RWPE2 (cell line): ENCODE results near the gene PIK3R4.

Experiments used
- ATAC-seq: fragments of 200-7000 bp; cut with Tn5 transposase; 3 replicates; pipeline ENCODE4 v1.9.1; 2021; ENCODE audit warnings: low read depth
- DNase-seq: peaks from one replicate; pipeline ENCODE4 v3.0.0-alpha.2; 2020; ENCODE audit warnings: low spot score
- H3K27ac ChIP-seq: fragments of 450-650 bp; 2 replicates; pipeline ENCODE4 v1.5.1; 2017; ENCODE audit warnings: mild to moderate bottlenecking; ENCODE audit not compliant: poor library complexity, severe bottlenecking
- H3K27me3 ChIP-seq: fragments of 250-450 bp; sonication (Bioruptor Pico); 2 replicates; pipeline ENCODE4 v1.5.1; 2021; ENCODE audit warnings: mild to moderate bottlenecking, moderate library complexity; ENCODE audit not compliant: insufficient read depth, poor library complexity, severe bottlenecking
- H3K36me3 ChIP-seq: fragments of 250-450 bp; sonication (Bioruptor Pico); 2 replicates; pipeline ENCODE4 v1.5.1; 2020; ENCODE audit warnings: low read depth, mild to moderate bottlenecking, moderate library complexity
- H3K4me1 ChIP-seq: fragments of 250-450 bp; sonication (Bioruptor Pico); 2 replicates; pipeline ENCODE4 v1.5.1; 2021; ENCODE audit warnings: mild to moderate bottlenecking, moderate library complexity; ENCODE audit not compliant: insufficient read depth, poor library complexity, severe bottlenecking
- H3K4me3 ChIP-seq: fragments of 250-450 bp; sonication (Bioruptor Pico); 2 replicates; pipeline ENCODE4 v1.5.1; 2021; ENCODE audit warnings: mild to moderate bottlenecking, moderate library complexity; ENCODE audit not compliant: severe bottlenecking
- H3K9me3 ChIP-seq: fragments of 250-450 bp; sonication (Bioruptor Pico); 2 replicates; pipeline ENCODE4 v1.5.1; 2021; ENCODE audit warnings: mild to moderate bottlenecking, moderate library complexity; ENCODE audit not compliant: severe bottlenecking
- CTCF ChIP-seq: fragments of 450-650 bp; IDR thresholded peaks from one replicate; pipeline ENCODE4 v1.5.1; 2017; ENCODE audit warnings: mild to moderate bottlenecking, moderate library complexity; ENCODE audit not compliant: poor library complexity, severe bottlenecking

The PIK3R4 gene

GRCh38 chr3:130648293-130648692, 98.3 kb downstream of the PIK3R4 start:
- no peaks in the 10 kb centered on the region for H3K4me1 ChIP-seq
- no peak overlapping the region for H3K27ac ChIP-seq
- TF ChIP-seq CTCF, result no peak
- H3K27me3 ChIP-seq, result no peaks in the 10 kb centered on the region
- no peak overlapping the region for H3K4me3 ChIP-seq
- H3K9me3 ChIP-seq, result no peaks in the 10 kb centered on the region
- no peaks in the 10 kb centered on the region for H3K36me3 ChIP-seq
- DNase-seq (no peak), ATAC-seq (no peak)

GRCh38 chr3:130645261-130645660, 101.4 kb downstream of the PIK3R4 start:
- no peak for DNase-seq

GRCh38 chr3:130644628-130645253, 101.9 kb downstream of the PIK3R4 start:
- Histone ChIP-seq H3K27me3 (no peaks in the 10 kb centered on the region), H3K27ac (no peak overlapping the region), H3K9me3 (no peaks in the 10 kb centered on the region), H3K4me1 (no peaks in the 10 kb centered on the region), H3K36me3 (no peaks in the 10 kb centered on the region), H3K4me3 (no peak overlapping the region)
- no peak for TF ChIP-seq CTCF
- DNase-seq, result no peak
- ATAC-seq, result no peak

More at GRCh38 chr3:130645261-130645660, 101.4 kb downstream of the PIK3R4 start:
- no peak overlapping the region for H3K27ac ChIP-seq
- H3K4me1 ChIP-seq, result no peaks in the 10 kb centered on the region
- no peaks in the 10 kb centered on the region for H3K9me3 ChIP-seq
- TF ChIP-seq CTCF, result no peak
- no peaks in the 10 kb centered on the region for H3K36me3 ChIP-seq
- H3K4me3 ChIP-seq, result no peak overlapping the region
- no peak for ATAC-seq
- H3K27me3 ChIP-seq, result no peaks in the 10 kb centered on the region

- DNase-seq (no peak), ATAC-seq (no peak)
- H3K9me3 ChIP-seq, result no peaks in the 10 kb centered on the region
- no peak for TF ChIP-seq CTCF
- no peaks in the 10 kb centered on the region for H3K4me1 ChIP-seq
- no peaks in the 10 kb centered on the region for H3K36me3 ChIP-seq
- no peak overlapping the region for H3K4me3 ChIP-seq
- H3K27me3 ChIP-seq, result no peaks in the 10 kb centered on the region
- no peak overlapping the region for H3K27ac ChIP-seq
Observed at GRCh38 chr3:130640027-130640426, 106.6 kb downstream of the PIK3R4 start.

GRCh38 chr3:130636480-130637234, 110.0 kb downstream of the PIK3R4 start:
- ATAC-seq (no peak), DNase-seq (no peak)
- Histone ChIP-seq H3K27ac (no peak overlapping the region), H3K4me3 (no peak overlapping the region), H3K9me3 (no peaks in the 10 kb centered on the region), H3K4me1 (no peaks in the 10 kb centered on the region), H3K36me3 (no peaks in the 10 kb centered on the region), H3K27me3 (no peaks in the 10 kb centered on the region)
- TF ChIP-seq CTCF, result no peak
